ENCODE data around the gene CLIC6.
A peak's percentile ranks its signal among the peaks of the same experiment; 100 is the strongest.

The CLIC6 gene

DNA sequence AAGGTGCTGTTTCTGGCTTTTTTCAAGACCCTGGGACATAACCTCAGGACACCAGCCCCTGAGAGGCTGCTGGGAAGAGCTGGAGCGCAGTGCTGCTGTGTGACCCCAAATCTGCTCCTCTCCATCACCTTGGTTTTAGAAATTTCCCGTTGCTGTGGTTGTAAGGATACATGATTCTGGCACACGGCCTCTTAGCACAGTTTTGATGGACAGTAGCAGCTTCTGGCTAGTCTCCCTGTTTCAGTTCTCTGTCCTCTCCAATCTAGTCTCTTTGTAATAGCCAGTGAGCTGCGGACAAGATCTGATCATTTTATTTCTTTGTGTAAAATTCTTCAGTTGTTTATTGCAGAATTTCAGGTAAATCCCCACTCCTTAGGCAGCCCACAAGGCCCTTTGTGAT is 3.1 kb downstream of the CLIC6 start:
- H3K36me3 ChIP-seq: no peaks in the 10 kb centered on the region
- H4K20me1 ChIP-seq: peaks cover 7% of the 10 kb centered on the region; the same call in 1 of the 2 replicates
- peaks cover 12% of the 10 kb centered on the region for H3K4me1 ChIP-seq
- TF ChIP-seq Cebpa-rat (IDR thresholded peaks at IDR 0.05): no peak
- H3K9ac ChIP-seq: no peak overlapping the region
- no peak overlapping the region for H3K27ac ChIP-seq
- no peak overlapping the region for H3K4me3 ChIP-seq
- H3K9me3 ChIP-seq: peaks cover 31% of the 10 kb centered on the region
- no peak overlapping the region for H3K4me2 ChIP-seq
- peaks cover 65% of the 10 kb centered on the region for H3K27me3 ChIP-seq

GRCh38 chr21:34673006-34673405 is 4.2 kb downstream of the CLIC6 start:
- H3K9me3 ChIP-seq: peaks cover 31% of the 10 kb centered on the region
- H4K20me1 ChIP-seq: peaks cover 7% of the 10 kb centered on the region; the same call in 1 of the 2 replicates
- no peak for TF ChIP-seq Cebpa-rat (IDR thresholded peaks at IDR 0.05)
- H3K36me3 ChIP-seq: no peaks in the 10 kb centered on the region
- peaks cover 56% of the 10 kb centered on the region for H3K27me3 ChIP-seq
- H3K4me2 ChIP-seq: no peak overlapping the region
- no peak overlapping the region for H3K27ac ChIP-seq
- H3K4me3 ChIP-seq: no peak overlapping the region
- peaks cover 12% of the 10 kb centered on the region for H3K4me1 ChIP-seq
- H3K9ac ChIP-seq: no peak overlapping the region

GRCh38 chr21:34674468-34674867 is 5.7 kb downstream of the CLIC6 start:
- Histone ChIP-seq H3K27ac (no peak overlapping the region), H4K20me1 (peaks cover 1% of the 10 kb centered on the region; the same call in 1 of the 2 replicates), H3K27me3 (peaks cover 41% of the 10 kb centered on the region), H3K4me3 (no peak overlapping the region), H3K9me3 (peaks cover 24% of the 10 kb centered on the region), H3K4me1 (peaks cover 12% of the 10 kb centered on the region), H3K36me3 (no peaks in the 10 kb centered on the region), H3K4me2 (no peak overlapping the region), H3K9ac (no peak overlapping the region)
- TF ChIP-seq Cebpa-rat (IDR thresholded peaks at IDR 0.05): no peak

DNA sequence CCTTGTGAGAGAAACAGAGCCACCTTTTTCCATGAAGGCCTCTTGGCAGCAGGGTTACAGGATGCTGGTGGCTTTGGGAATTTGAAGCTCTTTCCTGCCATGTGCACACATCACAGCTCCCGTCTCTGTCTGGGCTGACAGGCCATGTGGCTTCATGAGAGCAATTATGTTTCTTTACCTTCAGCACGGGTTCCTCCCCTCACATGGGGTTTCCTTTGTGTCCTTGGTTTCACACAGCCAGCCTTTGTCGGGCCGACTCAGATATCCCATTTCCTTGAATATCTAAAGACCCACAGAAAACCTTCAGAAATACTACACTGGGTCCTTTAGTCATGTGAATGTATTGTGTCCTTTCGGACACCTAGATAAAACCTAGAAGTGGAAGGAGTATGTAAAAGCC is 7.1 kb downstream of the CLIC6 start:
- peaks cover 6% of the 10 kb centered on the region; the same call in 1 of the 2 replicates for H3K4me1 ChIP-seq
- peaks cover 24% of the 10 kb centered on the region for H3K9me3 ChIP-seq
- no peak for TF ChIP-seq Cebpa-rat (IDR thresholded peaks at IDR 0.05)
- H3K36me3 ChIP-seq: no peaks in the 10 kb centered on the region
- no peaks in the 10 kb centered on the region for H4K20me1 ChIP-seq
- H3K4me2 ChIP-seq: 0 out of 2 replicates have a peak overlapping the region, but pooled peaks have one; percentile 7
- H3K4me3 ChIP-seq: no peak overlapping the region
- H3K9ac ChIP-seq: no peak overlapping the region
- H3K27me3 ChIP-seq: peaks cover 27% of the 10 kb centered on the region
- H3K27ac ChIP-seq: no peak overlapping the region

DNA sequence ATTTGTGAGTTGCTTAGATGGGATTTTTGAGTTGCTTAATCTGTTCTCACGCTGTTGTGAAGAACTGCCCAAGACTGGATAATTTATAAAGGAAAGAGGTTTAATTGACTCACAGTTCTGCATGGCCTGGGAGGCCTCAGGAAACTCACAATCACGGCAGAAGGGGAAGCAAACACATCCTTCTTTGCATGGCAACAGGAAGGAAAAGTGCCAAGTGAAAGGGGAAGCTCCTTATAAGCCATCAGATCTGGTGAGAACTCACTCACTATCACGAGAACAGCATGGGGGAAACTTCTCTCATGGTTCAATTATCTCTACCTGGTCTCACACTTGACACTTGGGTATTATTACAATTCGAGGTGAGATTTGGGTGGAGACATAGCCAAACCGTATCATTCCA is 10.3 kb downstream of the CLIC6 start:
- Histone ChIP-seq H3K27ac (no peak overlapping the region), H3K36me3 (no peaks in the 10 kb centered on the region), H3K27me3 (peaks cover 3% of the 10 kb centered on the region; the same call in 1 of the 2 replicates), H3K9ac (no peak overlapping the region), H3K9me3 (peaks cover 36% of the 10 kb centered on the region), H4K20me1 (no peaks in the 10 kb centered on the region), H3K4me1 (peaks cover 6% of the 10 kb centered on the region; the same call in 1 of the 2 replicates), H3K4me3 (no peak overlapping the region), H3K4me2 (no peak overlapping the region)
- TF ChIP-seq Cebpa-rat (IDR thresholded peaks at IDR 0.05): no peak

DNA sequence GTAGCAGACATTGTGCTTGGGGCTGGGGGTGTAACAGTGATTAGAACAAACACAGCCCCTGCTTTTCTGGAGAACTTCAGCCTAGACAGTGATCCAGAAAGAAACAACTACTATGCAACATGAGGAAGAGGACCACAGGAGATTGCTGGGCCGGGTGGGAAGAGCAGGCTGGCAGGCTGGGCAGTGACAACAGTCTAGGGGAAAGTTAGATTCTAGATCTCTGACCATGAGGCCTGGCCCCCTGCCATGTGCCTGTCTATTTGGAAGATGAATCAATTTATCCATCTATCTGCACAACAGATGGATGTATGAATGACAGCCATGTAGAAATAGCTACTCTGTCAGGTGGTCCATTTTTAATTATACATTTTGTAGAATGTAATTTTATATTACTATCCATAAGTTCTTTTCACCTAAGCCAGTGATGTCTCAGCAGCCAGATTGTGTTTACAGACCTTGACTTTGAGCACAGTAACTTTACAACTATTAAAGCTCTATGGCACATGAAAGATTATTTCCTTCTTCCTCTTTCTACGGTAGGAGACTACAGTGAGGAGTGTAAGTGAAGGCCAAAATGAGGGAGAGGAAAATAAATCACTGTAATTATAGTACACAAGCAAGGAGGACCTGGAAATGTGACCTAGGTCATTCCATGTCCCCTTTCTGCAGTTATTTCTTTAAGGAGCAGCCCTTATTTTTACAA is 15.5 kb downstream of the CLIC6 start:
- Histone ChIP-seq H3K27me3 (no peaks in the 10 kb centered on the region), H3K9ac (no peak overlapping the region), H3K9me3 (peaks cover 32% of the 10 kb centered on the region), H3K4me2 (no peak overlapping the region), H4K20me1 (no peaks in the 10 kb centered on the region), H3K36me3 (no peaks in the 10 kb centered on the region), H3K4me1 (no peaks in the 10 kb centered on the region), H3K4me3 (no peak overlapping the region), H3K27ac (no peak overlapping the region)
- no peak for TF ChIP-seq Cebpa-rat (IDR thresholded peaks at IDR 0.05)

- no peaks in the 10 kb centered on the region for H3K27me3 ChIP-seq
- H3K4me2 ChIP-seq: no peak overlapping the region
- H4K20me1 ChIP-seq: no peaks in the 10 kb centered on the region
- H3K36me3 ChIP-seq: no peaks in the 10 kb centered on the region
- no peaks in the 10 kb centered on the region for H3K4me1 ChIP-seq
- H3K9me3 ChIP-seq: peaks cover 8% of the 10 kb centered on the region
- no peak overlapping the region for H3K27ac ChIP-seq
- no peak for TF ChIP-seq Cebpa-rat (IDR thresholded peaks at IDR 0.05)
- H3K9ac ChIP-seq: no peak overlapping the region
- H3K4me3 ChIP-seq: no peak overlapping the region
Measured at GRCh38 chr21:34687065-34687464, 18.3 kb downstream of the CLIC6 start.

DNA sequence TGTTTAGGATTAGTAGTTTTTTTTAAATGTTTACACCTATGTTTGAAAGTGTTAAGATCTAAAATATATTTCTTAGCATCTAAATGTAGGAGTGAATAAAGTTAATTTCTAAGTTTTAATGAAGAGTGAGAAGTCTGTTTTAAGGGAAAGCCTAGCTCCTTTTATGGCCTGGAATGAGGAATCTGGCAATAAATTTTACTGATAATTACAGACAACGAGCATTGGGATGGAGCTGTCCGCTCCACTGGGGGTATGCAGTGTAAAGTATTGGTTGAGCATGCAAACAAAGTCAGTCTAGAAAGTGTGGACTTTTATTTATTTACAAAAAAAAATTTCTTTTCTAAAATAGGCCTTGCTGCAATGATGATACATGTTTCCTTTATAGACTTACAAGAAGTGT is 19.0 kb downstream of the CLIC6 start:
- Histone ChIP-seq H3K27ac (no peak overlapping the region), H3K9ac (no peak overlapping the region), H3K27me3 (no peaks in the 10 kb centered on the region), H3K36me3 (no peaks in the 10 kb centered on the region), H4K20me1 (no peaks in the 10 kb centered on the region), H3K9me3 (peaks cover 8% of the 10 kb centered on the region), H3K4me2 (no peak overlapping the region), H3K4me1 (no peaks in the 10 kb centered on the region), H3K4me3 (no peak overlapping the region)
- TF ChIP-seq Cebpa-rat (IDR thresholded peaks at IDR 0.05): no peak

DNA sequence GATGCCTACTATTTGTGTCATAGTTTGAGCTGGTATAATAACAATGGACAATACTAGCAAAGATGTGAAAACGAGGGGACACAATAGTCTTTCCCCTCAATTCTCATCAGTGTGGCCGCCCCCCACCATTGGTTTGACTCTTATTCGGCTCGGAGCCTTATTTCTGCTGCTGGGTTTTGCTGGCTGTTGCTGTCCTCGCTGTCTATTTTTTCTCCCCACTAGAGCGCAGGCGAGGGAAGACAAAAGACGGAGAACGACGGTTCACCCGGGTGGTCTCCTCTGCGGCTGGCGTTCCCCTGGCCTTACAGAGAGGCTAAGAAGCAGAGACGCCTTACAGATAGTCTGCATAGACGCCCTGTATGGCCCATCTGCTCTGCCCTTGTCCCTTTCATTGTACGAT is 19.4 kb downstream of the CLIC6 start:
- Histone ChIP-seq H3K4me1 (no peaks in the 10 kb centered on the region), H3K4me2 (0 out of 2 replicates have a peak overlapping the region, but pooled peaks have one; percentile 21), H3K36me3 (no peaks in the 10 kb centered on the region), H3K4me3 (no peak overlapping the region), H3K27me3 (no peaks in the 10 kb centered on the region), H3K9ac (no peak overlapping the region), H4K20me1 (no peaks in the 10 kb centered on the region), H3K27ac (no peak overlapping the region), H3K9me3 (peaks cover 6% of the 10 kb centered on the region)
- TF ChIP-seq Cebpa-rat (IDR thresholded peaks at IDR 0.05): no peak

GRCh38 chr21:34688715-34689114 is 19.9 kb downstream of the CLIC6 start:
- H3K4me2 ChIP-seq: 0 out of 2 replicates have a peak overlapping the region, but pooled peaks have one; percentile 21
- no peaks in the 10 kb centered on the region for H3K4me1 ChIP-seq
- H4K20me1 ChIP-seq: no peaks in the 10 kb centered on the region
- no peak overlapping the region for H3K9ac ChIP-seq
- H3K27me3 ChIP-seq: no peaks in the 10 kb centered on the region
- no peak overlapping the region for H3K27ac ChIP-seq
- H3K4me3 ChIP-seq: no peak overlapping the region
- H3K36me3 ChIP-seq: no peaks in the 10 kb centered on the region
- no peaks in the 10 kb centered on the region for H3K9me3 ChIP-seq
- no peak for TF ChIP-seq Cebpa-rat (IDR thresholded peaks at IDR 0.05)

Data from BLaER1 (cell line).